Activated T-helper 1 cell treated with anti-CD3 and anti-CD28 coated beads, Interleukin-12 subunit alpha, Interleukin-12 subunit beta, Interleukin-2, Interleukin-4 antibody, amounts not matched to agents 30 ng/mL and 10 ng/mL and 1 ng/mL, durations not matched to agents 14 hours and 24 hours and 36 hours (primary cell): ENCODE measurements around the gene SPARCL1. TPM values are rescaled to one million over a fixed set of nuclear protein-coding genes. Genes with fewer than 3 reads are reported as not detected.

Experiments
- DNase-seq: peaks from one replicate; pipeline ENCODE4 v3.0.0; 2021; ENCODE audit warnings: low spot score
- H3K27ac Mint-ChIP-seq: one replicate; pipeline ENCODE4 v1.8.0; 2021; ENCODE audit warnings: mild to moderate bottlenecking, mixed read lengths
- H3K27me3 Mint-ChIP-seq: one replicate; pipeline ENCODE4 v1.8.0; 2022; ENCODE audit warnings: mild to moderate bottlenecking, moderate library complexity, mixed read lengths; ENCODE audit not compliant: insufficient read depth
- H3K36me3 Mint-ChIP-seq: one replicate; pipeline ENCODE4 v1.8.0; 2021; ENCODE audit warnings: low read depth, mixed read lengths
- H3K4me1 Mint-ChIP-seq: one replicate; pipeline ENCODE4 v1.8.0; 2021; ENCODE audit warnings: low read depth, mixed read lengths
- H3K4me3 Mint-ChIP-seq: one replicate; pipeline ENCODE4 v1.8.0; 2021; ENCODE audit warnings: mild to moderate bottlenecking, moderate library complexity, mixed read lengths
- H3K9me3 Mint-ChIP-seq: one replicate; pipeline ENCODE4 v1.8.0; 2021; ENCODE audit warnings: mixed read lengths
- intact Hi-C: fragments of 100-400 bp; cut with micrococcal nuclease; formaldehyde crosslinking; loops from one replicate; pipeline ENCODE4 v1.15.1; 2024
- total RNA-seq: library from RNA; stranded (reverse); gene quantifications from 2 replicates; pipeline ENCODE4 v1.2.3, GENCODE V29; 2022

SPARCL1 gene
- total RNA-seq, 1 donor from 2014 or later = not detected

DNA sequence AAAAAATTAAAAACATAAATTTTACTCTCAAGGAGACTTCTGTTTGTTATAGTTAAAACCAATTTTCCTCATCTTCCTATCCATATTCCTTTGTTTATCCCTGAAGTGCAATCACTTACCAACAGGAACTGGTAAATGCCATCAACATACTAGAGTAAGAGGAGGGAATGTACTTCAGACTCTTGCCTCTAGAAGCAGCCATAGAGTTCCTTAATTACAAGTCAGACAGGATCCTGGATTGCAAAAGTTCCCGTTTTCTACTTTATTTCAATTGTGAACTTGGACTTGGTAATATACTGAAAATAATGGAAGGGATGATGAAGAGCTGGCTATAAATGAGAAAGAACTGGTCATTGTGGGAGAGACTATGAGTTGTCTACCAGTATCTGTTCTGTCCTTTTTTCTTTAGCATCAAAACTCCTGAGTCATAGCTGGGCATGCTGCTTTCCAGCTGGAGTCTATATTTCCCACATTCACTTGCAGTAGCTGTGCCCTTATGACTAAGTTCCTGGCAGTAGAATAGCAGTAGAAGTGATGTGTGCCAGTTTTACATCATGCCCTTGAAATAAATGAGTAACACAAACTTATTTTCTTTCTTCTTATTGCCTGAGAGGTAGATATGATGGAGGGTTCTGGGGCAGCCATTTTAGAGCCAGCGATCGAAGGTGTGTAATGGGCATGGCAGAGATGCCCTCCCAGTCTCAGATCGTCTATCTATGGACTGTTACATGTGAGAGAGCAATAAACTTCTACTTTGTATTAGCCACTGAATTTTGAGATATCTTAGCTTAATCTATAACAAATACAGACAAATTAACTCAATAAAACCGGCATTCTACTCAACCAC lies 26.8 kb upstream of the SPARCL1 start:
- H3K27me3 Mint-ChIP-seq = peaks cover 11% of the 10 kb centered on the region
- no peak overlapping the region for H3K4me3 Mint-ChIP-seq
- no peak overlapping the region for H3K27ac Mint-ChIP-seq
- H3K4me1 Mint-ChIP-seq = peaks cover 14% of the 10 kb centered on the region
- H3K36me3 Mint-ChIP-seq = no peaks in the 10 kb centered on the region
- intact Hi-C loops = no loop called here
- no peak for DNase-seq
- no peaks in the 10 kb centered on the region for H3K9me3 Mint-ChIP-seq

DNA sequence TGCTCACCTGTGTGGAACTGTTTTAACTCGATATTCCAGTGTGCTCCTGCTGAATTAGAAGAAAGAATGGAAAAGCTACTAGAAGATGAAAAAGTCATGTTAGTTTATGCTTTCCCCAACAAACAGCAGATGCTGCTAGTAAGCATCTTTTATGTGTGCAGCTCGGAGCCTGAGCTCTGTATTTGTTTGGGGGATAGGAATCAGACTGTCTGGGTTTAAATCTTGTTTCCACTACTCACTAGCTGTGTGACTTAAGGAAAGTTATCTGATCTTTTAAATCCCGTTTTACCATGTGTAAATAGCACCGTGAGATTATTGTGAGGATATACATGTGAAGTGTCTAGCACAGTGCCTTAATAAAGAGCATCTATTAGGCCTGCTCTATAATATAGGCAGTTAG lies 24.0 kb upstream of the SPARCL1 start:
- H3K4me1 Mint-ChIP-seq = no peaks in the 10 kb centered on the region

DNA sequence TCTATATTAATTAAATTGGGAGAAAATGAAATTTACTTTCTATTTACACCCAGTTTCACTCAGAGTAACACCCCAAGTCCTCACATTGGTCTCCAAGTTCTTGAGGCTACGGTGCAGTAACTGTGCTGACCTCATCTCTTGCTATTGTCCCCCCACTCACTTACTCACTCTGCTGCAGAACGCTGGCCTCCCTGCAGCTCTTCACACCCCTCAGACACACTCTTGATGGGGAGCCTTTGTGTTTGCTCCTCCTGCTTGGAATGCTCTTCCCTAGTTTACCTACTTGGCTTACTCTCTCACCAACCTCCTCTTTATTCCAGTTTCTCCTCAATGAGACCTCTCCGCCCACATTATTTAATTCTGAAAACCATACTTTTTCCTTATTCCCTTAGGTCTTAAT lies 22.2 kb upstream of the SPARCL1 start:
- intact Hi-C loops = no loop called here
- no peaks in the 10 kb centered on the region for H3K4me1 Mint-ChIP-seq

More for the DNA sequence above, 24.0 kb upstream of the SPARCL1 start:
- Mint-ChIP-seq H3K27me3 (peaks cover 19% of the 10 kb centered on the region), H3K9me3 (no peaks in the 10 kb centered on the region), H3K36me3 (no peaks in the 10 kb centered on the region), H3K4me3 (no peak overlapping the region), H3K27ac (no peak overlapping the region)
- no peak for DNase-seq
- intact Hi-C loops = no loop called here

DNA sequence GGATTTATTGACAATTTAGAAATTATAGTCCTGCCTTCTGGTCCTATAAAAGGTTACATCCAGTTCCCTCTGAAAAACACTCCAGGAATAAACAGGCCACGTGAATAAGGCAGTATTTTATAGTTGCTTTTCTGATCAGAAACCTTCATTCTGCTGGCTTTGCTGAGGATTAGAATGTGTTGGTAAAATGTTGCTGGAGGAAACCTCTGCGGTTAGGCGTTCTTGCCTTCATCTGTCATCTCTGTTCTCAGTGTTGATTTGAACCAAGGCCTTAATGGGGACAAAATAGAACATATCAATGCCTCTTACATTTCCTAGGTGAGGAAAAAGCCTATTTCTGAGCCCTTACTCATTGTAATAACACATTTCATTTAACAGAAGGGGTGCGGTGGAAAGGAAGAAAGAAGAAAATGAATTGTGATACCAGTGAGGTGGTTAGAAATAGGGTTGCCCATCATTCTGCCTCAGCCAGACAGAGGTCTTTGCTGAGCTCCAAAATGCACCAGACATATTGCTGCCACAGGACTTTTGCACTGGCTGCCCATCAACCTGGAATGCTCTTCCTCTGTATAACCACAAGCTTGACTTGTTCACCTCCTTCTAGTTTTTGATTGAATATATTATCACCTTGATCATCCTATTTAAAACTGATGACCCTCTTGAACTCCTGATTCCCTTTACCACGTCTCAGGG lies 18.0 kb upstream of the SPARCL1 start:
- Mint-ChIP-seq H3K9me3 (no peaks in the 10 kb centered on the region), H3K4me3 (no peak overlapping the region), H3K27me3 (peaks cover 13% of the 10 kb centered on the region), H3K36me3 (no peaks in the 10 kb centered on the region), H3K4me1 (no peaks in the 10 kb centered on the region), H3K27ac (no peak overlapping the region)
- no peak for DNase-seq
- intact Hi-C loops = no loop called here

More for the DNA sequence above, 22.2 kb upstream of the SPARCL1 start:
- no peaks in the 10 kb centered on the region for H3K36me3 Mint-ChIP-seq
- no peak for DNase-seq
- H3K27ac Mint-ChIP-seq = no peak overlapping the region
- H3K4me3 Mint-ChIP-seq = no peak overlapping the region
- H3K9me3 Mint-ChIP-seq = no peaks in the 10 kb centered on the region
- peaks cover 15% of the 10 kb centered on the region for H3K27me3 Mint-ChIP-seq

DNA sequence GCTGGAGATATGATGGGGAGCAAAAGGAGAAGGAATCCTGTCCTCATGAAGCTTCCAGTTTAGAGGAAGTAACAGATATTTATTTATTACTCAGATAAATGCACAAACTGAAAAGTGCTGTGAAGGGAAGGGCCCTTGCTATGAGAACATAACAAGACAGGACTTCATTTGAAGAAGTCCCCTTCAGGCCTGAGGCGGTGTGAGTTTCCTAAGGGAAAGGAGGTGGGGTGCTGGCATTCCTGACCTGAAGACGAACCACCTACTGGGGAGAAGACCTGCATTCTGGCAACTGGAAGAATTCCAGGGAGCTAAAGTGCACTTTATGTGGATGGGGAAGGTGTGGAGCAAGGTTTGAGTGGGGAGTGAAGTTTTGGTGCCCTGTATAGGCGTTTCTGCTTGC lies 15.9 kb upstream of the SPARCL1 start:
- no peak for DNase-seq
- peaks cover 7% of the 10 kb centered on the region for H3K27me3 Mint-ChIP-seq
- H3K27ac Mint-ChIP-seq = no peak overlapping the region
- H3K9me3 Mint-ChIP-seq = no peaks in the 10 kb centered on the region
- no peak overlapping the region for H3K4me3 Mint-ChIP-seq
- intact Hi-C loops = no loop called here
- H3K4me1 Mint-ChIP-seq = no peaks in the 10 kb centered on the region
- no peaks in the 10 kb centered on the region for H3K36me3 Mint-ChIP-seq

DNA sequence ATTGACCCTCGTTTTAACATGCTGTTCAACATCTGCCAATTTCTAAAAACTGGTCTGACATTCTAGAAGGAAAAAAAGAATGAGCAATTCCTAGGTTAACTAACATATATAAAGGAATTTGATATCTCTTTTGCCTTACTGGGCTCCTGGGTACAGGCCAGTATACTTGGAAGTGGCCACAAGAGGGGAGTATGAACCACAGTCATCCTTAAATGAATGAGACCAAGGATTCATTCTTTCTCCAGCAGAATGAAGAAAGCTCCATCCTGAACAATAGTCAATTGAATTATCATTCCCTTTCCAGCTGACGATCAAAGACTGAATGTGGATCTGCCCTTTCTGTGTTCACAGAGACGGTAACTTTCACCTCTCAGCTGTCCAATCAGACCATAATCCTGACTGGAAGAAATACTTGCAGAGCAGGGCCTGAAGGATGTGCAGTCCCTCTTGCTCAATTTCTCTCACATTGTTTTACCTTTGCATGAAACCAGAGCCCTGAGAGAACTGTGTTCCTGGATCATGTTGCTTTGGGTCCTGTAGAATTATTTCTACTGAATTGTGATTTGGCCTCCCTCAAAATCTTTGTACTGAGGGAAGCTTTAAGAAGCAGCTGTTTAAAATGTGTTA lies 14.8 kb upstream of the SPARCL1 start:
- Mint-ChIP-seq H3K27me3 (peaks cover 7% of the 10 kb centered on the region), H3K36me3 (no peaks in the 10 kb centered on the region), H3K4me3 (no peak overlapping the region), H3K9me3 (no peaks in the 10 kb centered on the region), H3K4me1 (no peaks in the 10 kb centered on the region), H3K27ac (no peak overlapping the region)
- DNase-seq = no peak
- intact Hi-C loops = no loop called here

DNA sequence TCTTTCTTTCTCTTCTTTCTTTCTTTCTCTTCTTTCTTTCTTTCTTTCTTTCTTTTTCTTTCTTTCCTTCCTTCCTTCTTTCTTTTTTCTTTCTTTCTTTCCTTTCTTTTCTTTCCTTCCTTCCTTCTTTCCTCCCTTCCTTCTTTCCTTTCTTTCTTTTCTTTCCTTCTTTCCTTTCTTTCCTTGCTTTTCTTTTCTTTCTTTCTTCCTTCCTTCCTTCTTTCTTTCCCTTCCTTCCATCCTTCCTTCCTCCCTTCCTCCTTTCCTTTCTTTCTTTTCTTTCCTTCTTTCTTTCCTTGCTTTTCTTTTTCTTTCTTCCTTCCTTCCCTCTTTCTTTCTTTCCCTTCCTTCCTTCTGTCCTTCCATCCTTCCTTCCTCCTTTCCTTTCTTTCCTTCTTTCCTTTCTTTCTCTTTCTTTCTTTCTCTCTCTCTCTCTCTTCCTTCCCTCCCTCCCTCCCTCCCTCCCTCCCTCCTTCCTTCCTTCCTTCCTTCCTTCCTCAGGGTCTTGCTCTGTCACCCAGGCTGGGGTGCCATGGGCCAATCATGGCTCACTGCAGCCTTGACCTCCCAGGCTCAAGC lies 13.6 kb upstream of the SPARCL1 start:
- Mint-ChIP-seq H3K4me1 (no peaks in the 10 kb centered on the region), H3K27ac (no peak overlapping the region), H3K4me3 (no peak overlapping the region), H3K36me3 (no peaks in the 10 kb centered on the region), H3K9me3 (no peaks in the 10 kb centered on the region), H3K27me3 (peaks cover 4% of the 10 kb centered on the region)
- intact Hi-C loops = no loop called here
- DNase-seq = no peak

DNA sequence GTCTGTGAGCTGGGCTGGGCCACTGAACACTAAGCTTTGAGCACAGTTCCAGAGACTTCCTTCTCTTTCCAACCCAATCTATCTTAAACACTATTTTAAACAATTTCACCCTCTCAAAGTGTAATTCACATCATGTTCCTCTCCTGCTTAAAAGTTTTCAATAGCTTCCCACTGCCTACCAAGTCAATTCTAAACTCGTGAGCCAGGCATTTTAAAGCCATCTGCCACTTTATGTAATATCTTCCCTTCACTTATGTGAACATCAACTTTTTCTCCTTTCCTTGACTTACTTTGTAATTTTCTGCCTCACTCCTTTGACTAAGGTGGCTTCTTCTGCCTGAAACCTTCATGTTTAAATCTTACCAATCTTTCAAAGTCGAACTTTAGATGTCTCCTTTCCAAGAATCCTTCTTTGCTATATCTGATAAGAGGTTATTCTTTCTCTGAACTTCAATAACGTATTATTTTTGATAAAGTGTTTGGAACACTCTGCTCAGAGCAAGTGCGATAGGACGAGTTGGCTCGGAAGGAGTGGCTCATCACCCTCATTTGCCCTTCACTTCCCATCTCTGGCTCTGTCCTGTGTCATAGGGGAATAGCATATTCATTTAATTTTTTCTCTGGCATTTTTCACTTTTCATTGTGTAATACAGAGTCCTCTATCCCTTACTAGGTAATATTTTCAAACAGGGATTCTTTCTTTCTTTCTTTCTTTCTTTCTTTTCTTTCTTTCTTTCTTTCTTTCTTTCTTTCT lies 13.0 kb upstream of the SPARCL1 start:
- Mint-ChIP-seq H3K27ac (no peak overlapping the region), H3K4me3 (no peak overlapping the region), H3K36me3 (no peaks in the 10 kb centered on the region), H3K4me1 (no peaks in the 10 kb centered on the region), H3K9me3 (no peaks in the 10 kb centered on the region), H3K27me3 (peaks cover 4% of the 10 kb centered on the region)
- DNase-seq = no peak
- intact Hi-C loops = no loop called here

DNA sequence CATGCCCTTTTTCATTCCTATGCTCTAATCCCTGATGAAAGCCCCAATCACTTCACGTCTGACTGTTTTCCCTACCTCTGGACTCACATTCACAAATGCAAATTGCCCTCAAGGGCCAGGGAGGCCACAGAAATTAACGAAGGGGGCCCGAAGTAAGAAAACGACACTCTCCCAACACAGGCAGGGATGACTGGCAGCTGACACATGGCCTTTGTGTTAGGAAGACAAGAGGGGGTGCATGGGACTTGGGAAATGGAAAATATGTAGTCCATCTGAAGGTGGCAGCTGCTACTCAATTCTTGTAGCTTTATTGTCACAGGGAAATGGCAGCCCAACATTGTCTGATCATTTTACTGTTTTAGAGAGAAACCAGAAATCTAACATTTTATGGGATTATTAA lies 12.3 kb upstream of the SPARCL1 start:
- no peak for DNase-seq
- no peaks in the 10 kb centered on the region for H3K4me1 Mint-ChIP-seq
- peaks cover 4% of the 10 kb centered on the region for H3K27me3 Mint-ChIP-seq
- no peaks in the 10 kb centered on the region for H3K9me3 Mint-ChIP-seq
- no peak overlapping the region for H3K27ac Mint-ChIP-seq
- no peak overlapping the region for H3K4me3 Mint-ChIP-seq
- intact Hi-C loops = no loop called here
- no peaks in the 10 kb centered on the region for H3K36me3 Mint-ChIP-seq

DNA sequence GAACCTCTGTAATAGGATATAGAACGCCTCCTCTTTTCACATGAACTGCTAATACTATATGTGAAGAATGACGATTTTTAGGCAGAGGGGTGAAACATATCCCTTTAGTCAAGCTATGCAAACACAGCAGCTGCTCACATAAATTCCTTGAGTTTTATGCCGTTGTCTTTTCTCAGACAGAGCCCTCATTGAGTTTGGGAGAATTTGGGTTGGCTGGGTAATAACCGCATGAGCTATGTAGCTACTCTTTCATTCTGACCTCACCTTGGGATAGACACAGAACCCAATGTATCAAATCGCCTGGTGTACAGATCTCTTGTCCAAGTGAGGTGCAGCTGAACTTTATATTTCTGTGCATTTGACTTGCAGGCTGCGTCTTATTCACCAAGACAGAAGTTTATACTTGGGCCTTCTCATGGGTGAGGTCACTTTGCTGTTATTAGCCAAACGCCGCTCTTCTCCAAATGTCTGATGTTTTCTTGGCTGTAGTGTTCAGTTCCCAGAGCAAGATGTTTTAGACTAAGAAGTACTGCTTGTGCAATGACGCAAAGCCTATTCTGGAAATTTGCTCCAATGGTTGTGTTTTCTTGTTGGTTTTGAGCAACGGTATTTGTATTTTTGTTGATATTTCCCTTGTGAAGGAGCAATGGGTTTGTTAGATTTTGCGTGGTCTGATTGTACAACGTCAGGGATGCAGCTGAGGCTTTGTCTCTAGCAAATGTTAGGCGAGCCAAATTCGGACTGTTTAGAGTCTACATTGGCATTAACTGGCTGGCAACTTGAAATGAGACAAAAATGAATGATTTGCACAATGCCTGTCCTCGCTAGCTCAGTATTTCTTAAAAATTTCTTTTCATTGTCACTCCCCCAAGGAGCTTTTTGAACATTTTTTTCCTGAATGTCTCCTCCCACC lies 11.2 kb upstream of the SPARCL1 start:
- Mint-ChIP-seq H3K27ac (no peak overlapping the region), H3K36me3 (no peaks in the 10 kb centered on the region), H3K9me3 (no peaks in the 10 kb centered on the region), H3K4me3 (no peak overlapping the region), H3K4me1 (no peaks in the 10 kb centered on the region), H3K27me3 (peaks cover 4% of the 10 kb centered on the region)
- no peak for DNase-seq
- intact Hi-C loops = no loop called here

DNA sequence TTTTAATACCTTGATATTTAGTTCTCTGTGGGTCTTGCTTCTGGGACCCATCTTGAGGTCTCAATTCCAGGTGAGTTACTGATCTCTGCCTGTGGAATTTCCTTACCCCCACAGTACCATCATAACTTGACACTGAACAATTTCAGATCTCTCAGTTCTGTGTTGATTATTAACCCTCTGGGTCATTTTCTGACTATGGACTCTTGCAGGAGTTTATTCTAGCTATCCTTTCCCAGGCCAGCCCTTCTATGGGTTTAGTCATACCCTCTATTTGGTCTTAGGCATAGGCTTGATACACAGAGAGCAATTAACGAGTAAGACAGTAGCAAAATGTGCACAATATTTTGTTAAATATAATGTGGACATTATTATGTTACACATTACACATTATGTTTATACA lies 3.7 kb upstream of the SPARCL1 start:
- Mint-ChIP-seq H3K36me3 (no peaks in the 10 kb centered on the region), H3K4me1 (no peaks in the 10 kb centered on the region), H3K27ac (no peak overlapping the region), H3K9me3 (no peaks in the 10 kb centered on the region), H3K27me3 (peaks cover 5% of the 10 kb centered on the region), H3K4me3 (no peak overlapping the region)
- intact Hi-C loops = no loop called here
- DNase-seq = no peak

DNA sequence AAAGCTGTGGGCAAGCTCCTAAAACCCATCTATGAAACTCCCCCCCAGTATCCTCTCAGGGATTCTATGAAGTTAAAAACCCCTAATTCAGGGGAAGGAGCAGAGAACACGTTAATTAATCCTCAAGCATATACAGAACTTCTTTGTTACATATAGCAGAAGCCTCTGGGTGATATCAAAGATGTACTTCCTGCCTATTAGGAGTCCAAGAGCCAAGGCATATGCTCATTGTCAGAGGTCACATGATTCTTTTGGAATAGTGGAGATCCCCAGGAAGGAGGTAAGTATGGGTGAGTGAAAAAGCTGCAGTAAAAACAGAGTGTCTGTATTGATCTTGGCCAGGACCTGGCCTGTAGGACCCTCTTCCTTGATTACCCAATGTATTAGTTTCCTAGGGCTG lies 2.9 kb upstream of the SPARCL1 start:
- peaks cover 5% of the 10 kb centered on the region for H3K27me3 Mint-ChIP-seq
- no peaks in the 10 kb centered on the region for H3K9me3 Mint-ChIP-seq
- intact Hi-C loops = no loop called here
- H3K4me1 Mint-ChIP-seq = no peaks in the 10 kb centered on the region
- no peaks in the 10 kb centered on the region for H3K36me3 Mint-ChIP-seq
- H3K27ac Mint-ChIP-seq = no peak overlapping the region
- H3K4me3 Mint-ChIP-seq = no peak overlapping the region
- no peak for DNase-seq
